ENCODE data around the gene TRAP1.

Gene TRAP1

DNA sequence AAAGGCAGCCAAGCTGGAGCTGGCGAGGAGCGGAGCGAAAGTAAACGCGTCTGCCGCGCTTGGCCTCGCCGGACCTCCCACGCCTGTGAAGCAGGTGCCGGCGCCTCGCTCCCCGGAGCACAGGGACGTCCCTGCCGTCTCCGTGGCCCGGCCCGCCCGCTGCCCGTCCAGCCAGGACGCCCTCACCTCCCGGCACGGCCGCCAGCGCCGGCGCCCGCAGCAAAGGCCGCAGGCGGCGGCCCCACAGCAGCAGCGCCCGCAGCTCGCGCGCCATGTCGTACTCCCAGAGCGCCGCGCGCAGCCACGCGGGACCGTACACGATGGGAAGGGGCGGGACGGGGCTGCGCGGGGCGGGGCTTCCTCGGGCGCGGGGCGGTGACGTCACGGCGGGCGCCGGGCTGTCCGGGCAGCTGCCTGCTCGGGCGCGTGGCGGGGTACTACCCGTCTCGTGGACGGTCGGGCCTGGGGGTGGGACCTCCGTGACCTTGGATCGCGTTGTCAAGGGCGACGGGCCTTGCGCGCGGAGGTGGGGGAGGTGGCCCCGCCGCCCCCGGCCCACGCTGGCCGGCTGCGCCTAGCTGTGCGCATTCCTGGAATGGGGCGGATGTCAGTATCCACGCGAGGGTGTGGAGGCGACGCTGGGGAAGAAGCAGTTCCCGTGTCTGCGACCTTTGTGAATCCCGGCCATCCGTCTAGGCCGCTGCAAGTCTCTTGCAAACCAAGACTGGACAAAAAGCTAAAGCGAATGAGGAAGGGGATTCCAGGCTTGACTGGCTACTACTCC is at the start of gene TRAP1:
TRAP1 (minus strand) TSS at position 290 of the 784 bp plus-strand sequence; CDS start at position 274, 16 bp downstream.
- peak; percentile 94 for DNase-seq (ENCODE audit: low spot score)

- no peak for DNase-seq (ENCODE audit: low spot score)
These were observed 48.9 kb upstream of the TRAP1 start for GRCh38 chr16:3766177-3766576.

GRCh38 chr16:3764409-3764808 is 47.1 kb upstream of the TRAP1 start:
- DNase-seq (ENCODE audit: low spot score): no peak

GRCh38 chr16:3762107-3762750 is 44.9 kb upstream of the TRAP1 start:
- no peak for DNase-seq (ENCODE audit: low spot score)

- no peak for DNase-seq (ENCODE audit: low spot score)
These were observed 44.2 kb upstream of the TRAP1 start for GRCh38 chr16:3761375-3762106.

DNA sequence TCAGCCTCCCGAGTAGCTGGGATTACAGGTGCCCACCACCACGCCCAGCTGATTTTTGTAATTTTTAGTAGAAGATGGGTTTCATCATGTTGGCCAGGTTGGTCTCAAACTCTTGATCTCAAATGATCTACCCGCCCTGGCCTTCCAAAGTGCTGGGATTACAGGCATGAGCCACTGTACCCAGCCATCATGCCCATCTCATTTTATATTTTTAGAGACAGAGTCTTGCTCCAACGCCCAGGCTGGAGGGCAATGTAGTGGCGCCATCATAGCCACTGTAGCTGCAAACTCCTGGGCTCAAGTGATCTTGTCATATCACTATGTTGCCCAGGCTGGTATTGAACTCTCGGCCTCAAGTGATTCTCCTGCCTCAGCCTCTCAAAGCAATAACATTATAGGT is 43.2 kb upstream of the TRAP1 start:
- DNase-seq (ENCODE audit: low spot score): no peak

DNA sequence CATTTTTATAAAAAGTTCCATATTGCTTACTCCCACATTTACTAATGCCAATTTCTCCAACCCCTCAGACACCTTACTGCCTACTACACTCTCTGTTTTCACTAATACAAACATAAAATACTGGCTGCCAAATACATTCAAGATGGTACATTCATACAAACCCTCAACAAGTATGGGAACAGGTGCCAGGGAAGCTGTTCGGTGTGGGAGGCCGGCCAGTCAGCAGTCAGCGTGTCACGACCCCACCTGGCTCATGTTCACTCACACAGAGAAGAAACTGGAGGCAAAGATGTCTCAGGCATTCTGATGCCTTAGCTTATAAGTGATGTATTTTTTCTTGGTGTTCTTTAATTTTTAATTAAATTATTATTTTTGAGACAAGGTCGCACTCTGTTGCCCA is 42.4 kb upstream of the TRAP1 start:
- no peak for DNase-seq (ENCODE audit: low spot score)

GRCh38 chr16:3756113-3756512 is 38.8 kb upstream of the TRAP1 start:
- no peak for DNase-seq (ENCODE audit: low spot score)

DNA sequence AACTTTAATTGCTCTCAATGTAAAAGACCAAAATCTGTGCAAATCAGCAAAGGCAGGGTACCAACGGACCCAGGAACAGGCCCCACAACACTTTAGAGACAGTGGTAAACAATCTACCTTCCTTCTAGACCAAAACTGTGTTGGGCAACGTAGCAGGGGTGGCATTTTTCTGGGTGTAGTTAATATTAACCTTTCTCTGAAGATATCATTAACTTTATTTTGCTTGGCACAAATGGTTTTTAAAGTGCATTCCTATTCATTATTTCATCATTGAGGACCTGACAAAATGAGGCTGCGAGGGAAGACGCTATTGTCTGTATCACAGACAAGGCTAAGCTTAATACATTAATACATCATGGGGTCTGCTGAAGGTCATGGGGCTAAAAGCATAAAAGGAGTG is 37.9 kb upstream of the TRAP1 start:
- DNase-seq (ENCODE audit: low spot score): no peak

GRCh38 chr16:3754772-3755171 is 37.4 kb upstream of the TRAP1 start:
- DNase-seq (ENCODE audit: low spot score): no peak

- no peak for DNase-seq (ENCODE audit: low spot score)
These were observed 36.9 kb upstream of the TRAP1 start for GRCh38 chr16:3754081-3754703.

DNA sequence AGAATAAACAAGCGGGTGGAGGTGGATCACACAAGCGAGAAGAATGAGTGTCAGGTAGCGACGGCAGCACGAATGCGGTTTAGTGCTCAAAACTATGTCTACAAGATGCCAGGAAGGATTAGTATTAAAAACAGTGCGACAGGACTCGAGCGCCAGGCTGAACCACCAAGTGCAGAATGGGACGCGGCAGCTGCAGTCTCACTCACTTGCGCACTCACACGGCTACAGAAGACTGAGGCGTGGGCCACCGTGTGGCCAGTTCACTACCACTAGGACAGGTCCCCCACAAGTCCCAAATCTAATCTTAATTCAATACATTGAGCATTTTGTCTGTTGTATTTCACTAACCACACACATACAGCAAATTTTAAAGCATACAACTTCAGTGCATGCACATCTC is 35.7 kb upstream of the TRAP1 start:
- no peak for DNase-seq (ENCODE audit: low spot score)

DNA sequence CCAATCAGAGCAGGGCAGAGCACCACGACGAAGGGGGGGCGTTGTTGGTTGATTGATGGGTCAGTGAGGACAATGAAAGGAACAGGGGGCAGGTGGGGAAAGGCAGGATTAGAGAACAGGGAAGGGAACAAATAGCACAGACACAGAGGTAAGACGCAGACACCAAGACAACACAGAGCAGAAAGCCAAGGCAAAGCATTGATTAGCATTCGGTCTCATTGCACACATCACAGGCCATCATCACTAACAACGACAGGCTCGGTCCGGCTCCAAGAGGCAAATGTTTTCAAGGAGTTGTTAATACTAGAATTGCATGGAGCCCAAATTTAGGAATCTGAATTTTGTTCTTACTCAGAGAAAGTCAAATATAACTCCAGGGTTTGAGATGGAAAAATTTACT is 34.6 kb upstream of the TRAP1 start:
- DNase-seq (ENCODE audit: low spot score): no peak

- DNase-seq (ENCODE audit: low spot score): no peak
These were observed 31.0 kb upstream of the TRAP1 start for GRCh38 chr16:3748307-3748706.

DNA sequence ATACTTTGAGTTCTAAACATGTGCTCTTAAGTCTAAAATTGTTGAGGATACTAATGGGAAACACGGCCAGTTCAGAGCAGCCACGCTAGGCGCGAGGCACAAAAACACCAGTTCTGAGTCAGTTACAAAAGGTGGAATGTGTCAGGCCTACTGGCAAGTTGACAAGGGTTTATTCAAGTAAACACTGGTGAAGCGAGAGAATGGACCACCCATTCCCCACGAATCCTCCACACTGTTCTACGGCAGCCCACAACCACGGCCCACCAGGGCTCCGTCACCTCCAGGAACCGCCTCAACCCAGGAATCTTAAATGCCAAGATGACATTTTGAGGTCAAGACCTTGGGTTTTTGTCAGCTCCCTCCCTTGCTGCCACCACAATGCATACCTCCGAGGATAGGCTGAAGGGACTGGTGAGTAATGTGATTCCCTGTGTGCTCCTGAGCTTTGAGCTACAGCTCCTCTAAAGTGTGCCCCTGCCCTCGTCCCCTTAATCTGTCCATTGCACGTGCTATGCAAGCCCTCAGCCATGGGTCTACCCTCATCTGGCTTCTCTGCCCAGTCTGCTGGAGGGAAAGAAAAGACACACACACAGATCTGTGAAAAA is 28.5 kb upstream of the TRAP1 start:
- no peak for DNase-seq (ENCODE audit: low spot score)

DNA sequence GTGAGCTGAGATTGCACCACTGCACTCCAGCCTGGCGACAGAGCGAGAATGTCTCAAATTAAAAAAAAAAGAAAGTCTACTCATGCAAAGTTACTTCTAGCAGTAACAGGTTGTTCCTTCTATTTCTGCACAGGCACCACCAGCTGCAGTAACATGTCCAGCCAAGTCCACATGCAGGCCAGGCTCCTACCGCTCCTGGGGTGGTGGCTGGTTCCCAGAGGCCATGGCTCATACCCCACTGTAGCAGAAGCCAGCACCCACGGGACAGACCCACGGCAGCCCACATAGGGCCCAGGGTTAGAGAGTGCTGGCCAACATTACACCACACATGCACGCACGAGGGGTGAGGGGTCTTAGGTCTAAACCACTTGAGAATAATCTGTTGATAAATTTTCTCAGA is 26.7 kb upstream of the TRAP1 start:
- DNase-seq (ENCODE audit: low spot score): no peak

GRCh38 chr16:3740934-3741333 is 23.6 kb upstream of the TRAP1 start:
- DNase-seq (ENCODE audit: low spot score): no peak

GRCh38 chr16:3740186-3740585 is 22.9 kb upstream of the TRAP1 start:
- no peak for DNase-seq (ENCODE audit: low spot score)

DNA sequence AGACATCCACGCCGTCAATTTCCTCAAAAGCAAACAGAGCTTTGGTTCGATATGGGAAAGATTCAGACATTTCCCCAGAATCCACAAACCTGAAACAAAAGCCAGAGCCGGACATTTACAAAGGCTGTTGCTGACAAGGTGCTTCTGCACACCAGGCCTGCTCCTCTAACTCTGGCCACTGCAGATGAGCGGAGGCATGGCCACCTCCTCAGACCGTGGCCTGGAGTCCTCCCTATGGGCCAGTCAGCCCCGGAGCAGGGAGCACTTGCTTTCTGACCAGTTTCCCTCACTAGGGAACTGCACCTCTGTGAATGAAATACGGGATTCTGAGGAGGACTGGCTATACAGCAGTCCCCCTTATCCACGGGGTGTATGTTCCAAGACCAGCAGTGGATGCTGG is 22.3 kb upstream of the TRAP1 start:
- DNase-seq (ENCODE audit: low spot score): no peak

DNA sequence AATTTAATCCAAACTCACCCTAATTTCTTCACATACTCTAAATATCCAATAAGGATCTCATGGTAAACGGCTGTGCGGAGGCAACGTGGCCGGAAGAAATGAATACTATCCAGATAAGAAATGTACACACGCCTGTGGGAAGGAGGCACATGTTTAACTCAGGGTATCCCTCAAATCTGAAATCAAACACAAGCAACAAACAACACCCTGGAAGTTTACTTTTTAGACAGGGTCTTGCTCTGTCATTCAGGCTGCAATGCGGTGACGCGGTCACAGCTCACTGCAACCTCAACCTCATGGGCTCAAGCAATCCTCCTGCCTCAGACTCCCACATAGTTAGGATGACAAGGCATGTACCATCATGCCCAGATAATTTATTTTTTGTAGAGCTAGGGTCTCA is 21.2 kb upstream of the TRAP1 start:
- DNase-seq (ENCODE audit: low spot score): no peak

DNA sequence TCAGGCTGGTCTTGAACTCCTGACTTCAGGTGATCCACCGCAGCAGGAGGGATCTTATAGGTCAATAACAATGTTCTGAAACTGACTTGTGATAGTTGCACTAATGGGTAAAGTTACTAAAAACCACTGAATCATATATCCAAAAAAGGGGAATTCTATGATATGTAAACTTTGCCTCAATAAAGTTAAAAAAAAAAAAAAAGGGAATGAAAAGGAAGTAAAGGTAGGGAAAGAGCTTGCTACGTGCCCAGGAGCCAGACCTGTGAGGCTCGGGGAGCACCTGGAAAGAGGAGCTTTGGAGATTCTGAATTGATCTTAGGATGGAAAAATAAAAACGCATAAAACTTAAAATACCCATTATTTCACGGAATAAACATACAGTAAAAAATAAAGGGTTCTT is 20.8 kb upstream of the TRAP1 start:
- no peak for DNase-seq (ENCODE audit: low spot score)

GRCh38 chr16:3737181-3737580 is 19.9 kb upstream of the TRAP1 start:
- DNase-seq (ENCODE audit: low spot score): no peak
